DOHH2 (cell line): ENCODE measurements around the gene TF.

Experiments
- H3F3A ChIP-seq: fragments of 200-600 bp; sonication (generic), shearing (Covaris generic); 2 replicates; pipeline ENCODE4 v1.6.0; 2016; ENCODE audit warnings: antibody characterized with exemption, mild to moderate bottlenecking; ENCODE audit not compliant: control insufficient read depth, insufficient read depth
- H3K27ac ChIP-seq: fragments of 200-600 bp; sonication (generic); 2 replicates; pipeline ENCODE4 v1.5.1; 2014; ENCODE audit warnings: low read depth, mild to moderate bottlenecking, low read length, moderate library complexity
- H3K27me3 ChIP-seq: fragments of 200-600 bp; sonication (generic); 2 replicates; pipeline ENCODE4 v1.6.1; 2014; ENCODE audit warnings: mild to moderate bottlenecking, low read length, mixed read lengths; ENCODE audit not compliant: control insufficient read depth
- H3K36me3 ChIP-seq: fragments of 200-600 bp; sonication (generic); 2 replicates; pipeline ENCODE4 v1.6.1; 2014; ENCODE audit warnings: mild to moderate bottlenecking, low read length, moderate library complexity, mixed read lengths; ENCODE audit not compliant: control insufficient read depth
- H3K4me1 ChIP-seq: fragments of 200-600 bp; sonication (generic); 2 replicates; pipeline ENCODE4 v1.6.1; 2014; ENCODE audit warnings: mild to moderate bottlenecking, low read length, mixed read lengths; ENCODE audit not compliant: control insufficient read depth
- H3K4me2 ChIP-seq: fragments of 200-600 bp; sonication (generic); 2 replicates; pipeline ENCODE4 v1.6.0; 2014; ENCODE audit warnings: mild to moderate bottlenecking, low read length, moderate library complexity
- H3K4me3 ChIP-seq: fragments of 200-600 bp; sonication (generic); 2 replicates; pipeline ENCODE4 v1.5.1; 2014; ENCODE audit warnings: mild to moderate bottlenecking, low read length, mixed read lengths
- H3K79me2 ChIP-seq: fragments of 200-600 bp; sonication (generic); 2 replicates; pipeline ENCODE4 v1.6.1; 2014; ENCODE audit warnings: mild to moderate bottlenecking, low read length, mixed read lengths; ENCODE audit not compliant: control insufficient read depth
- H3K9me2 ChIP-seq: fragments of 200-600 bp; sonication (generic); replicated peaks from 2 replicates; pipeline ENCODE4 v1.6.1; 2014; ENCODE audit warnings: mild to moderate bottlenecking, low read length, mixed read lengths; ENCODE audit not compliant: control insufficient read depth
- H3K9me3 ChIP-seq: fragments of 200-600 bp; sonication (generic); 2 replicates; pipeline ENCODE4 v1.6.1; 2014; ENCODE audit warnings: antibody characterized with exemption, low read length, mixed read lengths; ENCODE audit not compliant: control insufficient read depth, insufficient read depth
- H4K20me1 ChIP-seq: fragments of 200-600 bp; sonication (generic); 2 replicates; pipeline ENCODE4 v1.6.0; 2014; ENCODE audit warnings: low read depth, mild to moderate bottlenecking, antibody characterized with exemption, low read length, moderate library complexity; ENCODE audit not compliant: control insufficient read depth, insufficient read depth
- EZH2phosphoT487 ChIP-seq: fragments of 200-600 bp; sonication (generic); IDR thresholded peaks from 2 replicates; pipeline ENCODE4 v1.6.1; 2017; ENCODE audit warnings: borderline replicate concordance, mild to moderate bottlenecking, antibody characterized with exemption, low read length, moderate library complexity, mixed read lengths
- TF ChIP-seq, protein P1 (sequence below): fragments of 200-600 bp; sonication (generic); IDR thresholded peaks from one replicate; pipeline ENCODE4 v1.5.1; 2014; ENCODE audit warnings: antibody characterized with exemption, mild to moderate bottlenecking, low read depth, low read length; ENCODE audit not compliant: poor library complexity, severe bottlenecking

Gene TF

DNA sequence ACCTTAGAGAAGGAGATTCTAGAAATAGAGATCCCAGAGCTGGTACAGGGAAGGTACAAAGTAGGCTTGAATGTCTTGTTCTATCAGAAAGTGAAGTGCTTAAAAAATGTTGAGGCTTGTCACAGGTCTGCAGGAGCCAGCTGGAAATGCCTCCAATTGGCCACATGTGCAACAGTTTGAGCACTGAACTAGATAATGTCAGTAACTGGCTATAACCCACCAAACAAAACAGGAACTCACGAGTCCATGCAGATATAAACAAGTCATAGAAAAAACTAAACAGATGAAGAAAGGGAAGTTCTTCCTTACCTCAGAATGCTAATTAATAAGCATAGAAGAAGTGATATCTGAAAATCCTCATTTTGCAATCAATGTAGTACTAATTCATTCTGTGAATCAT, 11.9 kb upstream of the TF start:
- Histone ChIP-seq H3K36me3 (no peaks in the 10 kb centered on the region), H3K4me3 (no peak overlapping the region), H4K20me1 (no peaks in the 10 kb centered on the region), H3K79me2 (no peaks in the 10 kb centered on the region), H3K4me1 (no peaks in the 10 kb centered on the region), H3K4me2 (no peak overlapping the region), H3K9me3 (peaks cover 9% of the 10 kb centered on the region; the same call in 1 of the 2 replicates), H3K27me3 (0 out of 2 replicates have a peak, but pooled peaks cover 2% of the 10 kb centered on the region), H3K9me2 (no peaks in the 10 kb centered on the region), H3K27ac (no peak overlapping the region), H3F3A (no peaks in the 10 kb centered on the region)
- no peak for TF ChIP-seq EZH2phosphoT487
- TF ChIP-seq, protein P1, sequence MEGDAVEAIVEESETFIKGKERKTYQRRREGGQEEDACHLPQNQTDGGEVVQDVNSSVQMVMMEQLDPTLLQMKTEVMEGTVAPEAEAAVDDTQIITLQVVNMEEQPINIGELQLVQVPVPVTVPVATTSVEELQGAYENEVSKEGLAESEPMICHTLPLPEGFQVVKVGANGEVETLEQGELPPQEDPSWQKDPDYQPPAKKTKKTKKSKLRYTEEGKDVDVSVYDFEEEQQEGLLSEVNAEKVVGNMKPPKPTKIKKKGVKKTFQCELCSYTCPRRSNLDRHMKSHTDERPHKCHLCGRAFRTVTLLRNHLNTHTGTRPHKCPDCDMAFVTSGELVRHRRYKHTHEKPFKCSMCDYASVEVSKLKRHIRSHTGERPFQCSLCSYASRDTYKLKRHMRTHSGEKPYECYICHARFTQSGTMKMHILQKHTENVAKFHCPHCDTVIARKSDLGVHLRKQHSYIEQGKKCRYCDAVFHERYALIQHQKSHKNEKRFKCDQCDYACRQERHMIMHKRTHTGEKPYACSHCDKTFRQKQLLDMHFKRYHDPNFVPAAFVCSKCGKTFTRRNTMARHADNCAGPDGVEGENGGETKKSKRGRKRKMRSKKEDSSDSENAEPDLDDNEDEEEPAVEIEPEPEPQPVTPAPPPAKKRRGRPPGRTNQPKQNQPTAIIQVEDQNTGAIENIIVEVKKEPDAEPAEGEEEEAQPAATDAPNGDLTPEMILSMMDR = no peak

DNA sequence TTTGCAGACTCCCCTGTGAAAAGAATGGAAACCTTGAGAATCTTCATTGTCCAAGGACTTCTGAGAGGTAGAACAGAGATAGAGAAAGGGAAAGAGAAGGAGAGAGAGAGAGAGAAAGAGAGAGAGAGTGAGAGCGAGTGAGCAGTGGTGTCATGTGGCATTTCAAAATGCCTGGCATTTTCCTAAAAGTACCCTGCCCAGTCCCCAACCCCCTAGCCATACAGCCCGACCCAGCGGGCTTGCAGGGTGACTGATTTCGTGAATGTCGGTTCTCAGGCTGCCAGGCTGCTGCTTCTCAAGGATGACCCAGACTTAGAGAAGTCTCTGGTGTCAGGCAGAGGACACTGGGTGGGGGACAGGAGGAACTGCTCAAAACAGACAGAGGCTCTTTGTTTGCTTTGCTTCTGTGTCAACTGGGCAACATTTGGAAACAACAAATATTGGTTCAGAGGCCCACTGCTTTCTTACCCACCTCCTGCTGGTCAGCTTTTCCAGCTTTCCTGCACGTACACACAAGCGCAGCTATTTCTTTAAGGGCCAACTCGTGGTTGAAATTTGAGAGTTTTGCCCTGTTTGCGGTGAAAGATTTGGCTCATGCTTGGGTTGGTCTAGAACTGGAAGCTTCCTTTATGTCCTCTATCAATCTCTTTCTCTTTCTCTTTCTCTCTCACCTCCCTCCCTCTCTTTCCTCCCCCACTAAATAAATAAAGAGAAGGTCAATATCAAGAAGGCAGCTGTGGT, 3.7 kb upstream of the TF start:
- H3K27ac ChIP-seq = no peak overlapping the region
- H3K4me2 ChIP-seq = no peak overlapping the region
- no peaks in the 10 kb centered on the region for H3K9me3 ChIP-seq

DNA sequence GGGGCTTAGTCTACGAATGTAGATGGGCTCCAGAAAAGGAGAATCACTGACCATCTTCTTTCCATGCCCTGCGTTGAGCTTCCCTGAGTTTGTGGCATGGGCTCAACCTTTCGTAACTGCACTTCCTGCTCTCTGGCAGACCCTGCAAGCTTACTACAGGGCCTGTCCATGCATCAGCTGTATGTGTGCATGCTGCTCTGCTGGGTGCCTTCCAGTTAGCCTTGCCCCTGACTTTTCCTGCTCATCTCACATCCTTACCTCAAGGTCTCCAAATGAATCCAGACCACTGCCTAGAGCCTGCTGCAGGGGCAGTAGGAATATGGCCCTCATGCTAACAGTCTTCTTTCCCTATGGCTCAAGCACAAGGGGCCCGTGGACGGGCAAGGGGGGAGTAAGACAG, 2.0 kb upstream of the TF start:
- TF ChIP-seq EZH2phosphoT487 = no peak
- TF ChIP-seq, protein P1 = no peak
- Histone ChIP-seq H3K9me3 (no peaks in the 10 kb centered on the region), H3K79me2 (no peaks in the 10 kb centered on the region), H3K27ac (no peak overlapping the region), H4K20me1 (no peaks in the 10 kb centered on the region), H3K9me2 (no peaks in the 10 kb centered on the region), H3K4me2 (no peak overlapping the region), H3K36me3 (no peaks in the 10 kb centered on the region), H3K4me3 (no peak overlapping the region), H3K4me1 (no peaks in the 10 kb centered on the region), H3K27me3 (peaks cover 3% of the 10 kb centered on the region; the same call in 1 of the 2 replicates), H3F3A (no peaks in the 10 kb centered on the region)

More for the DNA sequence above, 3.7 kb upstream of the TF start:
- no peaks in the 10 kb centered on the region for H3K36me3 ChIP-seq
- H3K4me1 ChIP-seq = no peaks in the 10 kb centered on the region
- no peak for TF ChIP-seq EZH2phosphoT487
- TF ChIP-seq, protein P1 = no peak
- no peaks in the 10 kb centered on the region for H4K20me1 ChIP-seq
- H3K79me2 ChIP-seq = no peaks in the 10 kb centered on the region
- no peaks in the 10 kb centered on the region for H3K9me2 ChIP-seq
- peaks cover 3% of the 10 kb centered on the region; the same call in 1 of the 2 replicates for H3K27me3 ChIP-seq
- H3K4me3 ChIP-seq = no peak overlapping the region
- no peaks in the 10 kb centered on the region for H3F3A ChIP-seq
